Vagina (tissue), 2 donors: ENCODE data around the gene ELFN2. TPM values are rescaled to one million over a fixed set of nuclear protein-coding genes. Genes with fewer than 3 reads are reported as not detected.

Source experiments
- DNase-seq, 2 donors: peaks; one replicate each; pipeline ENCODE4 v3.0.0-alpha.2; 2017; ENCODE audit errors: extremely low spot score in 2 of 2
- H3K27ac ChIP-seq: fragments of 200-600 bp; sonication (generic); one replicate; pipeline ENCODE4 v1.5.1; 2019
- H3K27me3 ChIP-seq: fragments of 200-600 bp; sonication (generic); one replicate; pipeline ENCODE4 v1.5.1; 2019
- H3K36me3 ChIP-seq, 2 donors: fragments of 200-600 bp; sonication (generic); one replicate each; pipeline ENCODE4 v1.5.1; 2017 to 2019
- H3K4me1 ChIP-seq: fragments of 200-600 bp; sonication (generic); one replicate; pipeline ENCODE4 v1.5.1; 2019
- H3K4me3 ChIP-seq, 2 donors: fragments of 200-600 bp; sonication (generic); 1 replicate in 1 of 2; 2 replicates in 1 of 2; pipeline ENCODE4 v1.5.1; 2016 to 2019
- H3K9me3 ChIP-seq: fragments of 200-600 bp; sonication (generic); one replicate; pipeline ENCODE4 v1.5.1; 2019
- POLR2A ChIP-seq, 2 donors: fragments of 450-650 bp; IDR thresholded peaks; one replicate each; pipeline ENCODE4 v1.6.1; 2017; ENCODE audit warnings: antibody characterized with exemption in 2 of 2, mild to moderate bottlenecking in 2 of 2, moderate library complexity in 2 of 2
- POLR2AphosphoS5 ChIP-seq, 2 donors: sonication (generic); formaldehyde crosslinking; IDR thresholded peaks; one replicate each; pipeline ENCODE4 v1.9.0; 2017; ENCODE audit warnings: antibody characterized with exemption in 2 of 2, mild to moderate bottlenecking in 2 of 2, low read depth in 1 of 2; ENCODE audit not compliant: insufficient read depth in 1 of 2
- intact Hi-C: fragments of 100-400 bp; cut with DNase I; formaldehyde crosslinking; loops from one replicate; pipeline ENCODE4 v1.15.1; 2023
- total RNA-seq: library from RNA; depleted of rRNA; stranded (reverse); fragments of >200 nt; gene quantifications from one replicate; pipeline ENCODE4 v1.2.3, GENCODE V29; 2016
- TF ChIP-seq, protein P1 (sequence below), 3 experiments: fragments of 450-650 bp in 2 of 3; fragments of 200-600 bp in 1 of 3; sonication (generic) in 1 of 3; IDR thresholded peaks; one replicate each; pipeline ENCODE4 v1.5.1; 2017 to 2019; ENCODE audit warnings: antibody characterized with exemption in 3 of 3, mild to moderate bottlenecking in 2 of 3, moderate library complexity in 2 of 3

The ELFN2 gene
- total RNA-seq, 1 donor from 2014 or later, result not detected

- Histone ChIP-seq H3K27ac (no peak overlapping the region), H3K9me3 (no peaks in the 10 kb centered on the region), H3K4me1 (no peaks in the 10 kb centered on the region), H3K27me3 (no peaks in the 10 kb centered on the region), H3K36me3 (no peaks in the 10 kb centered on the region), H3K4me3 (no peak overlapping the region)
- intact Hi-C loops, result no loop called here
- no peak for TF ChIP-seq POLR2A (IDR thresholded peaks at IDR 0.05)
- TF ChIP-seq, protein P1, sequence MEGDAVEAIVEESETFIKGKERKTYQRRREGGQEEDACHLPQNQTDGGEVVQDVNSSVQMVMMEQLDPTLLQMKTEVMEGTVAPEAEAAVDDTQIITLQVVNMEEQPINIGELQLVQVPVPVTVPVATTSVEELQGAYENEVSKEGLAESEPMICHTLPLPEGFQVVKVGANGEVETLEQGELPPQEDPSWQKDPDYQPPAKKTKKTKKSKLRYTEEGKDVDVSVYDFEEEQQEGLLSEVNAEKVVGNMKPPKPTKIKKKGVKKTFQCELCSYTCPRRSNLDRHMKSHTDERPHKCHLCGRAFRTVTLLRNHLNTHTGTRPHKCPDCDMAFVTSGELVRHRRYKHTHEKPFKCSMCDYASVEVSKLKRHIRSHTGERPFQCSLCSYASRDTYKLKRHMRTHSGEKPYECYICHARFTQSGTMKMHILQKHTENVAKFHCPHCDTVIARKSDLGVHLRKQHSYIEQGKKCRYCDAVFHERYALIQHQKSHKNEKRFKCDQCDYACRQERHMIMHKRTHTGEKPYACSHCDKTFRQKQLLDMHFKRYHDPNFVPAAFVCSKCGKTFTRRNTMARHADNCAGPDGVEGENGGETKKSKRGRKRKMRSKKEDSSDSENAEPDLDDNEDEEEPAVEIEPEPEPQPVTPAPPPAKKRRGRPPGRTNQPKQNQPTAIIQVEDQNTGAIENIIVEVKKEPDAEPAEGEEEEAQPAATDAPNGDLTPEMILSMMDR (IDR thresholded peaks at IDR 0.05), result no peak
- no peak for DNase-seq
Observed at GRCh38 chr22:37467391-37467955, 40.2 kb upstream of the ELFN2 start.

DNA sequence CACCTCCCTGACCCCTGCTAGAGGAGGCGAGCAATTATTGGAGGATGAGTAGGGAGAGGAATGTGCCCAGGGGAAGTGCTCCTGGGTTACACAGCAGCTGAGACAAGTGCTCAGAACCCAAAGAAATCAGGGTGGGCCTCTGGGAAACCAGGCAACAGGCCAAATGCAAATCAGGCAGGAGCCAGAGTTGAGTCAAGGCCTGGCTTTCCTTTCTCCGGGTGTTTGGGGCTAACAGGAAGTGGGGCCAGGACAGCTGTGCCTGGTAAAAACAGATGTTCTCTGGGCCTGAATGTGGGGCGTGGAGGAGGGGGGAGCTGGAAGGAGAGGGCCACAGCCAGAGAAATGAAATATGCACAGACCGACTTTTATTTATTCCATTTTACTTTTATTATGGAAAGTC lies 36.9 kb upstream of the ELFN2 start:
- DNase-seq, result no peak
- Histone ChIP-seq H3K36me3 (no peaks in the 10 kb centered on the region), H3K4me1 (no peaks in the 10 kb centered on the region), H3K27ac (no peak overlapping the region), H3K27me3 (no peaks in the 10 kb centered on the region), H3K4me3 (no peak overlapping the region), H3K9me3 (no peaks in the 10 kb centered on the region)
- TF ChIP-seq, protein P1 (IDR thresholded peaks at IDR 0.05), result no peak
- TF ChIP-seq POLR2AphosphoS5 (IDR thresholded peaks at IDR 0.05; ENCODE audit: insufficient read depth in 1 of 2, low read depth in 1 of 2) (no peak), POLR2A (IDR thresholded peaks at IDR 0.05) (no peak)
- intact Hi-C loops, result no loop called here

GRCh38 chr22:37462983-37463382 lies 35.7 kb upstream of the ELFN2 start:
- no peak for DNase-seq
- Histone ChIP-seq H3K36me3 (no peaks in the 10 kb centered on the region), H3K4me3 (no peak overlapping the region), H3K27ac (no peak overlapping the region), H3K27me3 (no peaks in the 10 kb centered on the region), H3K9me3 (no peaks in the 10 kb centered on the region), H3K4me1 (no peaks in the 10 kb centered on the region)
- intact Hi-C loops, result no loop called here
- TF ChIP-seq, protein P1 (IDR thresholded peaks at IDR 0.05), result no peak
- no peak for TF ChIP-seq POLR2AphosphoS5 (IDR thresholded peaks at IDR 0.05; ENCODE audit: insufficient read depth in 1 of 2, low read depth in 1 of 2)
- no peak for TF ChIP-seq POLR2A (IDR thresholded peaks at IDR 0.05)

GRCh38 chr22:37462436-37462835 lies 35.2 kb upstream of the ELFN2 start:
- TF ChIP-seq POLR2A (IDR thresholded peaks at IDR 0.05) (no peak), POLR2AphosphoS5 (IDR thresholded peaks at IDR 0.05; ENCODE audit: insufficient read depth in 1 of 2, low read depth in 1 of 2) (no peak)
- TF ChIP-seq, protein P1 (IDR thresholded peaks at IDR 0.05), result no peak
- no peak overlapping the region for H3K4me3 ChIP-seq
- no peaks in the 10 kb centered on the region for H3K4me1 ChIP-seq
- no peaks in the 10 kb centered on the region for H3K27me3 ChIP-seq
- H3K9me3 ChIP-seq, result no peaks in the 10 kb centered on the region
- intact Hi-C loops, result no loop called here
- no peak overlapping the region for H3K27ac ChIP-seq
- H3K36me3 ChIP-seq, result no peaks in the 10 kb centered on the region
- no peak for DNase-seq

DNA sequence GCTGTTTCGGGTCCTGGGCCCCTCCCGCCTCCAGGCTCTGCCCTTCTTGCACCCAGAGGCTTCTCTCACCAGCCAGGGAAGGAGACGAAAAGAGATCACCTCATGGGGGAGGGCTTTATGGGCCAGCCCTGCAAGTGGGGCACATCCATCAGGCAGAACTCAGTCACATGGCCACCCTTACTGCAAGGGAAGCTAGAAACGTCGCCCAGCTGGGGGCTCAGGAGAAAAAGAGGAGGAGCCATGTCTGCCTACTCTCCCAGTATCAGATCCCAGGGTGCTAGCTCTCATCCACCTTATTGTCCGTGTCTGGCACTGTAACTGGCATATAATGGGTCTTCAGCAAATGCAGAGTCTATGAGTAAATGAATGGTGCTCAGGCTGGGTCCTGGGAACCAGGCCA lies 34.7 kb upstream of the ELFN2 start:
- intact Hi-C loops, result no loop called here
- no peaks in the 10 kb centered on the region for H3K4me1 ChIP-seq
- DNase-seq, result no peak
- no peaks in the 10 kb centered on the region for H3K36me3 ChIP-seq
- peaks cover 4% of the 10 kb centered on the region for H3K27me3 ChIP-seq
- no peak for TF ChIP-seq POLR2AphosphoS5 (IDR thresholded peaks at IDR 0.05; ENCODE audit: insufficient read depth in 1 of 2, low read depth in 1 of 2)
- no peak for TF ChIP-seq POLR2A (IDR thresholded peaks at IDR 0.05)
- TF ChIP-seq, protein P1 (IDR thresholded peaks at IDR 0.05), result no peak
- H3K4me3 ChIP-seq, result no peak overlapping the region
- H3K27ac ChIP-seq, result no peak overlapping the region
- no peaks in the 10 kb centered on the region for H3K9me3 ChIP-seq
